OCI-LY7 (cell line): Measurements from ENCODE around the gene CPNE2.

Source experiments
- CTCF ChIP-seq: fragments of 200-600 bp; sonication (generic); conservative IDR thresholded peaks from 2 replicates; pipeline ENCODE4 v1.5.1; 2014; ENCODE audit warnings: mild to moderate bottlenecking, antibody characterized with exemption, low read length, moderate library complexity, mixed read lengths
- EZH2phosphoT487 ChIP-seq: fragments of 200-600 bp; sonication (generic); IDR thresholded peaks from 2 replicates; pipeline ENCODE4 v1.6.1; 2018; ENCODE audit warnings: low read depth, borderline replicate concordance, mild to moderate bottlenecking, mixed run types, antibody characterized with exemption, low read length, moderate library complexity, mixed read lengths

- no peak for TF ChIP-seq CTCF
- TF ChIP-seq EZH2phosphoT487: no peak
Measured at GRCh38 chr16:57151369-57151768, 59.0 kb downstream of the CPNE2 start.
